Stimulated activated CD8-positive, alpha-beta memory T cell treated with anti-CD3 and anti-CD28 coated beads, Interleukin-7, amount 100 ng/mL, for 24 hours (primary cell): ENCODE data around the gene CYBRD1.

ENCODE experiments used
- DNase-seq: peaks from one replicate; pipeline ENCODE4 v3.0.0-alpha.2; 2020; ENCODE audit warnings: low read depth

Gene CYBRD1

DNA sequence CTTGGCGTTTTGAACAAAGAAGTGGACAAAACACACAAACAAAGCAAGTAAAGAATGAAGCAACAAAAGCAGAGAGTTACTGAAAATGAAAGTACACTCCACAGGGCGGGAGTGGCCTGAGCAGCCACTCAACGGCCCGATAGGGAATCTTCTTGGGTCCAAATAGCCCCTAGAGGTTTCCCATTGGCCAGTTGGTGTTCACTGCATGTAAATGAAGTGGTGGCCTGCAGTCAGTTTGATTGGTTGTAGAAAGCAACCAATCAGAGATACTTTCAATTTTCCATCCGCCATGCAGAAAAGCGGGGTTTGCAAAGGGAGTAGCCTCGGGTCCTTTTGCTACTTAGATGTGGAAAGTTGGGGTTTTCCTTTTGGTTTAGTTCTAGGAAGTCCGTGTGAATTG is 31.6 kb downstream of the CYBRD1 start:
- DNase-seq: no peak

- DNase-seq: no peak
Observed at GRCh38 chr2:171554991-171555615, 32.8 kb downstream of the CYBRD1 start.

DNA sequence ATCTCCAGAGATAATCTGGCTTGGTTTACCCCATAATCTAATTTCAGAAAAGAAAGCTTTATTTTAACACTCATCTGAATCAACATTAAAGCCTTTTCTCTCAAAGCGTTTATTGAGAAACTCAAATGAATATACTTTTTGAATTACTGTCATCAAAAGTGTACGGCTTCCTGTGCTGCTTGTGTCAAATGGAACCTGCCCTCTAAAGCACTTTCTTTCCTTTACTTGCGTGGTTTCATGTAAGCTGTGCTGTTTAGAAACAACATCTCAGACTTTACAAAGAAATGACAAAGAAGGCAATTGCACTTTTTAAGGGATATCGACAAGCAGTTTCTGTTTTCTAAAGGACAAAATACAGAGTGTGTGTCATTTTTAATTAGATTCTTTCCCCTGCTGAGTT is 35.1 kb downstream of the CYBRD1 start:
- DNase-seq: no peak

DNA sequence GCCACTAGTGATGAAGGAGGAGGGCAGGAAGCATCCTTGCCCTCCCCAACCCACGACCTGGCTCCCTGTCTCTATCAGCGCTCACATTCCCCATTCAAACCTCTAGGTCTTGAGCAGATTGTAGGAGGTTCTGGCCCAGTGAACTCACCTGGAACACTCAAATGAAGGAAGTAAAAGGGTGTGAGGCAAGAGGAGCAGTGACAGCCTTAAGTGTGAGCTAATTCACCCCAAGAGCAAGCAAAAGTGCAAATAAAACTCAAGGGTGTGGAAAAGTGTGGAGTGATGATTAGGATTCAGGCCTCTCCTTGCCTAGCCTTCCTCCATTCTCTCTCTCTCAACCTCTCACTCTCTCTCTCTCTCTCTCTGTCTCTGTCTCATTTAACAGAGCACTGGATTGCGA is 41.0 kb downstream of the CYBRD1 start:
- DNase-seq: no peak

GRCh38 chr2:171564463-171564862 is 42.2 kb downstream of the CYBRD1 start:
- no peak for DNase-seq

DNA sequence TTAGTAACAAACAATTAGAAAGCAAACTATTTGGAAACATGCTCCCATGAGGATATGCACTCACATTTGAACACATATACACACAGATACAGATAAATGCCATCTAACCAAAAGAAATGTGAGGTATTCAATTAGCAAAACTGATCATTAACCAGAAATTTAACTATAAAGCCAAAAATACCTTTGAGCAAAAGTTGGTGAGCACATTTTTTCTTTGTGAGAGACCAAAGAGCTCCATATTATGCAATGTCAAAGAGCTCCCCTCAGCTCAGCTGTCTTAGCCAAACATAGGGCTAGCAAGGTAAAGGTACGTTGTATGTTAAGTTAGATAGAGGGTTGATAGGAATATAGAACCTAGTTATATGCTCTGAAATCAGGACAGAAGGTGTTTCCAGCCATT is 43.8 kb downstream of the CYBRD1 start:
- DNase-seq: no peak

GRCh38 chr2:171566753-171567152 is 44.5 kb downstream of the CYBRD1 start:
- DNase-seq: no peak

DNA sequence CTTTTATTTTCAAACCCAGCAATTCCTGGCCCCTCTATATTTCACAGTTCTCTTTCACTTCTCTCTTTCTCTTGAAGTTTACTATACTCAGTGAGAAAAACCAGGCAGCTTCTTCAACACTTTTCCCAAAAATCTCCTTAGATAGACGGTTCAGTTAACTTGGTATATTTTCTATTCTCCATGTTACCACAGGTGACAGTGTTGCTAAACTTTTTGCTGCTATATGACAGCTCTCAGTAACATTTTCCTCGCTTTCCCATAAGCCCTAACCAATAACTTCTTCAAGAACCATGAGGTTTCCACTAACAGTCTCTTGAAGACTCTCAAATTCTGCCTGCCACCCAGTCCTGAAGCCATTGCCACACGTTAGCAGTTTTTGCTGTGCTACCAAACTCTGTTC is 45.8 kb downstream of the CYBRD1 start:
- no peak for DNase-seq

DNA sequence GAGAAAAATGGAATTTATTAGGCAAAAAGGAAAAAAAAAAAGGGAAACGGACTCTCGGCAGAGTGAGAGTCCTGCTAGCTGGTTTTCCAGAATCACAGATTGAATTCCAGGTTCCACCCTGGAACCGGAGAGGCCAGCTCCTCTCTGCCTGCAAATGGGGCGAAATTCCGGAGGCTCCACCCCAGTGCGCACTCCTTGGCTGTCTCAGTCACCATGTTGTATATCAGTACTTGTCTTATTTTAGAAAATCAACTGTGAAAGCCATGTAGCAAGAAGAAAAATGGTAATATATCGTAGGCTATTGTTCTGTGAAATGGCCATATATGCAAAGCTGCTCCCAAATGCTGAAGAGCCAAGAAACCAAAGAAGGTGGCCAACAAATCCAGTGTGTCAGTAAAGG is 49.4 kb downstream of the CYBRD1 start:
- DNase-seq: no peak

DNA sequence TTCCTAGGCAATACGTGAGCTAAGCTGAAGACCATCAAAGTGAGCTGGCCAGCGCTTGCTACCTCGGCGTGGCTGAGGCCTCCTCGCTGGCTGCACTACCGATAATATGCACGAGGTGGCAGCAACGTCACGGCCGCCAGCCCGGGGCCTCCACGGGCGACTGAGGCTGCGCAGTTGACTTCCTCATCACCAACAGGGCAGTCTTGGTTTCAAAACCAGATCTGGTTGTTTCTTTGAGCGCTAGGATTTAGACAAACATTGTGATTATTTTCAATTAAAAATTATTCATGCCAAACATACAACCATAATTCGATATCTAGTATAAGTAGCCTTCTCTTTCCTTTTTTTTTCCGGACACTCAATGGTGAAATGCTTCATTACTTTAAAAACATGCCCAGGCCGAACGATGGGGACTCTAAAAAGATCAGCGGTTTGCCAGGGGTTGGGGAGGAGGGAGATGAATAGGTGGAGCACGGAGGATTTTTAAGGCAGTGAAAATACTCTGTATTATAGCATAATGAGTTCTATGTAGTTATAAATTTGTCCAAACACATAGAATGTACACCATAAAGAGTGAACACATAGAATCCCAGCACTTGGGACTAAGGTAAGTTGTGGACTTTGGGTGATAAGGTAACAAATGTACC is 52.0 kb downstream of the CYBRD1 start:
- peak; percentile 74 for DNase-seq

DNA sequence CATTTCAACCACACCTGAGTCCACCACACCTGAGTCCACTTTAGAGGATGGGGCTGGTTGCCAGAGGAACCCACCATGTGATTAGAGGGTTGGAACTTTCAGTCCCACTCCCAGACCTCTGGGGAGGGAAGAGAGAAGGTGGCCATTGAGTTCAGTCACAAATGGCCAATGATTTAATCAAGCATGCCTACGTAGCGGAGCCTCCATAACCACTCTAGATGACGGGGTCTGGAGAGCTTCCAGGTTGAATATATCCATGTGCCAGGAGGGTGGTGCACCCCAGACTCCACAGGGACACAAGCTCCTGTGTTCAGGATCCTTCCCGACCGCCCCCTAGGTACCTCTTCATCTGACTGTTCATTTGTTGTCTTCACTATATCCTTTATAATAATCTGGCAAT is 53.3 kb downstream of the CYBRD1 start:
- no peak for DNase-seq

DNA sequence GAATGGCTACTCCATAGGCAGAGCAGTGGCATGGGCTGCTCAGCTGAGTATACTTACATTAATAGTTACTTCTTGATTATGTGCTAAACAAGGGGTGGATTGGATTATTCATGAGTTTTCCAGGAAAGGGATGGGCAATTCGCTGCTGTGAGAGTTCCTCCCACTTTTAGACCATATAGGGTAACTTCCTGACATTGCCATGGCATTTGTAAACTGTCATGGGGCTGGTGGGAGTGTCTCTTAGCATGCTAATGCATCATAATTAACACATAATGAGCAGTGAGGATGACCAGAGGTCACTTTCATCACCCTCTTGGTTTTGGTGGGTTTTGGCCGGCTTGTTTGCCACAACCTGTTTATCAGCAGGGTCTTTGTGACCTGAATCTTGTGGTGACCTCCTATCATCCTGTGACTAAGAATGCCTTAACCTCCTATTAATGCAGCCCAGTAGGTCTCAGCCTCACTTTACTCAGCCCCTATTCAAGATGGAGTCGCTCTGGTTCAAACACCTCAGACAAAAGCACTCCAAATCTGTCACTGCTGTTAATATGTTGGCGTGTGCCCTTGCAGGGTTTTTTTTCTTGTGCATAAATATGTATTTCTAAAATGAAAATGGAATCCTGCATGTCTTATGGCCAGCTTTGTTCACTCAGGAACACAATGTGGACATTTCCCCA is 56.0 kb downstream of the CYBRD1 start:
- no peak for DNase-seq

DNA sequence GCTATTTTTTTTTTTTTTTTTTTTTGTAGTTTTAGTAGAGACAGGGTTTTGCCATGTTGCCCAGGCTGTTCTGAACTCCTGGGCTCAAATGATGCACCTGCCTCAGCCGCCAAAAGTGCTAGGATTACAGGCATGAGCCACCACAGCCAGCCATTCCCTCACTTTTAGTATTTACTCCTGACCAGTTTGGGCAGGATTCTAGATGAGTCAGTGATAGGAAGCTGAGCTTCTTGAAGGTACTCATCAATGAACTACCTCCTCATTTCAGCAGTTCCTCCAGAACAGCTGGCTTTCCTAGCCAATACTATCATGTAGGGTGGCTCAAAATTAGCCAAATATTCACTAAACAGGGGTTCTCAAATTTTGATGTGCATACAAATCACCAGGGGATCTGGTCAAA is 57.2 kb downstream of the CYBRD1 start:
- no peak for DNase-seq

DNA sequence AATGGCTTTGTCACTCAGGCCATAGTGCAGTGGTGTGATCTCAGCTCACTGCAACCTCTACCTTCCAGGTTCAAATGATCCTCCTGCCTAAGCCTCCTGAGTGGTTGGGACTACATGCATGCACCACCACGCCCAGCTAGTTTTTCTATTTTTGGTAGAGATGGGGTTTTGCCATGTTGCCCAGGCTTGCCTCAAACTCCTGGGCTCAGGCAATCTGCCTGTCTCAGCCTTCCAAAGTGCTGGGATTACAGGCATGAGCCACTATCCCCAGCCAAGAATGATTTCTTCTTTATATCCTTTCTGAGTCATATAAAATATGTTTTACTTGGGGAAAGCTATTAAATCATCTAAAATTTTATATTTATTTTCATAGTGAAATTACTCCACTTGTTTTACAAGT is 61.3 kb downstream of the CYBRD1 start:
- no peak for DNase-seq

DNA sequence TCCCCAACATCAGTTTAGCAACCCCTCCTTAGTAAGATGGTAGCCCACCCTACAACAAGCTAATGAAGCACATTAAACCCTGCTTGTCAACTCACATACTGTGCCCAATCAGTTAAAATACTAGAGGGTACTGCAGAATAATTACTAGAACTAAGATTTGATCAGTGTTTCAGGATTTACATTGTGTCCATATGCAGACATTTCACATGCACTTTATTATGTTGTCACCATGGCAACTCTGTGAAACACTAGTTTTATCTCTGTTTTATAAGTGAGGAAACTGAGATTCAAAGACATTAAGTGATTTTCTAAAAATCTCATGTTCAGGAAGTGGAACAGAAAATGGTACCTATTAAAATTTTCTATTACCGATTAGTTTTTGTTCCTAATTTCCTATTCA is 61.7 kb downstream of the CYBRD1 start:
- DNase-seq: no peak

GRCh38 chr2:171587132-171587531 is 64.9 kb downstream of the CYBRD1 start:
- no peak for DNase-seq

- DNase-seq: no peak
Observed at GRCh38 chr2:171587567-171587966, 65.3 kb downstream of the CYBRD1 start.

- DNase-seq: no peak
Observed at GRCh38 chr2:171590116-171590515, 67.8 kb downstream of the CYBRD1 start.

GRCh38 chr2:171592036-171592555 is 69.8 kb downstream of the CYBRD1 start:
- no peak for DNase-seq

- DNase-seq: no peak
Observed at GRCh38 chr2:171595456-171595855, 73.2 kb downstream of the CYBRD1 start.

GRCh38 chr2:171595896-171596295 is 73.6 kb downstream of the CYBRD1 start:
- no peak for DNase-seq

DNA sequence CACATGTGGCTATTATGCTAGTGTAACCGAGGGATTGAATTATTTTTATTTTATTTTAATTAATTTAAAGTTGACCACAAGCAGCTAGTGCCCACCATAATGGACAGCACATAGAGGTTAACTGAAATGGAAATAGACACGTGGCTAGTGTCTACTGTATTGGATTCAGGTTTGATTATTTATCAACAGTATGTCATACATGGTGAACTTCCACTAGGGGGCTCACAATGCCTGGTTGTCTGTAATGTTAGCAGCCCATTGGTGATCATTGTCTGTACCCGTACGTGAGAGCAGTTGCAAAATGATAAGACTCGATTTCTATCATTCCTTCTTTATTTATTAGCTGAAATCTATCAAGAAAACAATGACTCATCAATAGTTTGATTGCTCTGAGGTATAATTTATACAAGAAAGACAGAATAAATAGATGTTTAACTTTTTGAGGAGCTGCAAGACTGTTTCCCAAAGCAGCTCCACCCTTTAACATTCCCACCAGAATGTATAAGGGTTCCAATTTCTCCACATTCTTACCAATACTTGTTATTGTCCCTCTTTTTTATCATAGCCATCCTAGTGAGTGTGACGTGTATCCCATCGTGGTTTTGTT is 76.5 kb downstream of the CYBRD1 start:
- no peak for DNase-seq

DNA sequence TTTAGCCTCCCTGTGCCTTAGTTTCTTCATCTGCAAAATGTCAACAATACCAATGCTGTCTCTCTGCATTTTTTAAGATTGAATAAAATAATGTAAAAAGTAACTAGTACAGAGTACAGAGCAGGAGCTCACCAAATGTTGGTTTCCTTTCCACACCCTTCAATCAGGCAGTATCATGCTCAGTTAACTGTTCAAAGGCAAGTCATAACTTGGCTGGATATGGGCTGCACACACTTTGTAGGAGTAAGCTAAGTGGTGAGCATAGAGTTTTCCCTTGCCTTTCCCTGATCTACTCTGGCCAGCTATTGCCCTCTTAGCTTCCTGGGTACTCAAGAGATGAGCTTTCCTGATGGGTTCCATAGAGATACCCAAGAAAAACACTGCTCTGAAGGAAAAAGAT is 77.9 kb downstream of the CYBRD1 start:
- no peak for DNase-seq
